K562 (cell line): ENCODE measurements around the gene HDHD3. TPM values are rescaled to one million over a fixed set of nuclear protein-coding genes. Genes with fewer than 3 reads are reported as not detected.

ENCODE experiments used
- DIDO1 ChIP-seq: fragments of 450-650 bp; IDR thresholded peaks from 2 replicates; pipeline ENCODE4 v1.6.1; 2016; ENCODE audit warnings: low read depth, missing biosample characterization, missing genetic modification characterization
- HDAC6 ChIP-seq: IDR thresholded peaks from 2 replicates; pipeline ENCODE4 v1.6.1; 2012; ENCODE audit warnings: low read depth, mild to moderate bottlenecking, control low read depth, inconsistent platforms, low read length, moderate library complexity
- MEF2D ChIP-seq: conservative IDR thresholded peaks from 2 replicates; pipeline ENCODE4 v1.6.1; 2016; ENCODE audit warnings: low read depth, missing genetic modification characterization, missing compliant biosample characterization
- MXI1 ChIP-seq: IDR thresholded peaks from 2 replicates; pipeline ENCODE4 v1.6.1; 2011; ENCODE audit warnings: low read depth, mild to moderate bottlenecking, improper control_type of control experiment, low read length
- NFRKB ChIP-seq: fragments of 450-650 bp; IDR thresholded peaks from 2 replicates; pipeline ENCODE4 v1.6.1; 2016; ENCODE audit warnings: low read depth
- NFXL1 ChIP-seq: fragments of 450-650 bp; formaldehyde crosslinking; IDR thresholded peaks from 2 replicates; pipeline ENCODE4 v1.4.0; 2021; ENCODE audit warnings: mild to moderate bottlenecking
- OTX1 ChIP-seq: fragments of 450-650 bp; formaldehyde crosslinking; IDR thresholded peaks from 2 replicates; pipeline ENCODE4 v1.4.0; 2022; ENCODE audit warnings: mild to moderate bottlenecking
- RFX5 ChIP-seq: IDR thresholded peaks from 2 replicates; pipeline ENCODE4 v1.6.1; 2011; ENCODE audit warnings: low read depth, mild to moderate bottlenecking, improper control_type of control experiment, low read length
- ZC3H8 ChIP-seq: fragments of 450-650 bp; IDR thresholded peaks from 2 replicates; pipeline ENCODE4 v1.6.1; 2017
- ZNF512 ChIP-seq: IDR thresholded peaks from 2 replicates; pipeline ENCODE4 v1.6.1; 2016; ENCODE audit warnings: missing genetic modification characterization, missing compliant biosample characterization
- polyA plus RNA-seq, 8 experiments: library from polyadenylated mRNA; depleted of rRNA in 4 of 8; stranded (reverse) in 5 of 8; unstranded in 3 of 8; fragments of >200 nt; fragmentation: Nextera tagmentation in 2 of 8; fragmentation: Illumina TruSeq in 1 of 8; extraction: Ambion mirVana in 2 of 8; extraction: Trizol in 1 of 8; gene quantifications; 2 replicates each; pipeline versions ENCODE4 v1.2.1 to v1.2.3, GENCODE V29; 2011 to 2014; ENCODE audit warnings: inconsistent platforms in 1 of 8, missing spikeins in 1 of 8
- total RNA-seq, 7 experiments: library from RNA; depleted of rRNA in 6 of 7; stranded (reverse); fragments of >200 nt in 6 of 7; fragmentation: Illumina TruSeq in 2 of 7; extraction: Trizol in 2 of 7; gene quantifications; 2 replicates each; pipeline versions ENCODE4 v1.2.1 to v1.2.3, GENCODE V29; 2011 to 2021; ENCODE audit warnings: low replicate concordance in 1 of 7
- TF ChIP-seq, protein P1 (sequence below): sonication (generic); formaldehyde crosslinking; IDR thresholded peaks from 2 replicates; pipeline ENCODE4 v1.8.0; 2022; ENCODE audit warnings: mild to moderate bottlenecking, missing genetic modification reagents
- TF ChIP-seq, protein P2 (sequence below): fragments of 250-450 bp; sonication (Bioruptor Pico); IDR thresholded peaks from 2 replicates; pipeline ENCODE4 v1.4.0; 2020; ENCODE audit warnings: mild to moderate bottlenecking, moderate library complexity, borderline replicate concordance
- TF ChIP-seq, protein P3 (sequence below): fragments of 250-450 bp; sonication (Bioruptor Pico); IDR thresholded peaks from 2 replicates; pipeline ENCODE4 v1.5.0; 2020; ENCODE audit warnings: mild to moderate bottlenecking
- TF ChIP-seq, protein P4 (sequence below): fragments of 250-450 bp; sonication (Bioruptor Pico); IDR thresholded peaks from 2 replicates; pipeline ENCODE4 v1.8.0; 2021; ENCODE audit warnings: moderate library complexity, mild to moderate bottlenecking, inconsistent platforms

Gene HDHD3
- total and polyA plus RNA-seq, 9 of the 15 experiments (the other 6 are each of a cell fraction or from before 2014, with no cell fraction given), result 1.1 to 19.1 (median 10.9) TPM

- TF ChIP-seq, protein P1, sequence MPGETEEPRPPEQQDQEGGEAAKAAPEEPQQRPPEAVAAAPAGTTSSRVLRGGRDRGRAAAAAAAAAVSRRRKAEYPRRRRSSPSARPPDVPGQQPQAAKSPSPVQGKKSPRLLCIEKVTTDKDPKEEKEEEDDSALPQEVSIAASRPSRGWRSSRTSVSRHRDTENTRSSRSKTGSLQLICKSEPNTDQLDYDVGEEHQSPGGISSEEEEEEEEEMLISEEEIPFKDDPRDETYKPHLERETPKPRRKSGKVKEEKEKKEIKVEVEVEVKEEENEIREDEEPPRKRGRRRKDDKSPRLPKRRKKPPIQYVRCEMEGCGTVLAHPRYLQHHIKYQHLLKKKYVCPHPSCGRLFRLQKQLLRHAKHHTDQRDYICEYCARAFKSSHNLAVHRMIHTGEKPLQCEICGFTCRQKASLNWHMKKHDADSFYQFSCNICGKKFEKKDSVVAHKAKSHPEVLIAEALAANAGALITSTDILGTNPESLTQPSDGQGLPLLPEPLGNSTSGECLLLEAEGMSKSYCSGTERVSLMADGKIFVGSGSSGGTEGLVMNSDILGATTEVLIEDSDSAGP (CRISPR knock-in tag), result no peak
- TF ChIP-seq ZNF512 (no peak), RFX5 (no peak), NFRKB (no peak), OTX1 (no peak), ZC3H8 (no peak), NFXL1 (CRISPR knock-in tag) (no peak), MXI1 (no peak), HDAC6 (no peak), DIDO1 (no peak), MEF2D (tag) (no peak)
- TF ChIP-seq, protein P2, sequence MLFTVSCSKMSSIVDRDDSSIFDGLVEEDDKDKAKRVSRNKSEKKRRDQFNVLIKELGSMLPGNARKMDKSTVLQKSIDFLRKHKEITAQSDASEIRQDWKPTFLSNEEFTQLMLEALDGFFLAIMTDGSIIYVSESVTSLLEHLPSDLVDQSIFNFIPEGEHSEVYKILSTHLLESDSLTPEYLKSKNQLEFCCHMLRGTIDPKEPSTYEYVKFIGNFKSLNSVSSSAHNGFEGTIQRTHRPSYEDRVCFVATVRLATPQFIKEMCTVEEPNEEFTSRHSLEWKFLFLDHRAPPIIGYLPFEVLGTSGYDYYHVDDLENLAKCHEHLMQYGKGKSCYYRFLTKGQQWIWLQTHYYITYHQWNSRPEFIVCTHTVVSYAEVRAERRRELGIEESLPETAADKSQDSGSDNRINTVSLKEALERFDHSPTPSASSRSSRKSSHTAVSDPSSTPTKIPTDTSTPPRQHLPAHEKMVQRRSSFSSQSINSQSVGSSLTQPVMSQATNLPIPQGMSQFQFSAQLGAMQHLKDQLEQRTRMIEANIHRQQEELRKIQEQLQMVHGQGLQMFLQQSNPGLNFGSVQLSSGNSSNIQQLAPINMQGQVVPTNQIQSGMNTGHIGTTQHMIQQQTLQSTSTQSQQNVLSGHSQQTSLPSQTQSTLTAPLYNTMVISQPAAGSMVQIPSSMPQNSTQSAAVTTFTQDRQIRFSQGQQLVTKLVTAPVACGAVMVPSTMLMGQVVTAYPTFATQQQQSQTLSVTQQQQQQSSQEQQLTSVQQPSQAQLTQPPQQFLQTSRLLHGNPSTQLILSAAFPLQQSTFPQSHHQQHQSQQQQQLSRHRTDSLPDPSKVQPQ (CRISPR knock-in tag), result no peak
- TF ChIP-seq, protein P3, sequence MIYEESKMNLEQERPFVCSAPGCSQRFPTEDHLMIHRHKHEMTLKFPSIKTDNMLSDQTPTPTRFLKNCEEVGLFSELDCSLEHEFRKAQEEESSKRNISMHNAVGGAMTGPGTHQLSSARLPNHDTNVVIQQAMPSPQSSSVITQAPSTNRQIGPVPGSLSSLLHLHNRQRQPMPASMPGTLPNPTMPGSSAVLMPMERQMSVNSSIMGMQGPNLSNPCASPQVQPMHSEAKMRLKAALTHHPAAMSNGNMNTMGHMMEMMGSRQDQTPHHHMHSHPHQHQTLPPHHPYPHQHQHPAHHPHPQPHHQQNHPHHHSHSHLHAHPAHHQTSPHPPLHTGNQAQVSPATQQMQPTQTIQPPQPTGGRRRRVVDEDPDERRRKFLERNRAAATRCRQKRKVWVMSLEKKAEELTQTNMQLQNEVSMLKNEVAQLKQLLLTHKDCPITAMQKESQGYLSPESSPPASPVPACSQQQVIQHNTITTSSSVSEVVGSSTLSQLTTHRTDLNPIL (CRISPR knock-in tag), result no peak
- TF ChIP-seq, protein P4, sequence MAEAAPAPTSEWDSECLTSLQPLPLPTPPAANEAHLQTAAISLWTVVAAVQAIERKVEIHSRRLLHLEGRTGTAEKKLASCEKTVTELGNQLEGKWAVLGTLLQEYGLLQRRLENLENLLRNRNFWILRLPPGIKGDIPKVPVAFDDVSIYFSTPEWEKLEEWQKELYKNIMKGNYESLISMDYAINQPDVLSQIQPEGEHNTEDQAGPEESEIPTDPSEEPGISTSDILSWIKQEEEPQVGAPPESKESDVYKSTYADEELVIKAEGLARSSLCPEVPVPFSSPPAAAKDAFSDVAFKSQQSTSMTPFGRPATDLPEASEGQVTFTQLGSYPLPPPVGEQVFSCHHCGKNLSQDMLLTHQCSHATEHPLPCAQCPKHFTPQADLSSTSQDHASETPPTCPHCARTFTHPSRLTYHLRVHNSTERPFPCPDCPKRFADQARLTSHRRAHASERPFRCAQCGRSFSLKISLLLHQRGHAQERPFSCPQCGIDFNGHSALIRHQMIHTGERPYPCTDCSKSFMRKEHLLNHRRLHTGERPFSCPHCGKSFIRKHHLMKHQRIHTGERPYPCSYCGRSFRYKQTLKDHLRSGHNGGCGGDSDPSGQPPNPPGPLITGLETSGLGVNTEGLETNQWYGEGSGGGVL, result no peak
These were observed 7.6 kb downstream of the HDHD3 start (continued) for GRCh38 chr9:113368982-113369854.
